ENCODE measurements around the gene CHRNA1. TPM values are rescaled to one million over a fixed set of nuclear protein-coding genes. Genes with fewer than 3 reads are reported as not detected.

Gene CHRNA1
- total and polyA plus RNA-seq, 12 donors: 0.37 TPM; not detected in 11

GRCh38 chr2:174796319-174796771 is 32.1 kb upstream of the CHRNA1 start:
- TF ChIP-seq, protein P1, sequence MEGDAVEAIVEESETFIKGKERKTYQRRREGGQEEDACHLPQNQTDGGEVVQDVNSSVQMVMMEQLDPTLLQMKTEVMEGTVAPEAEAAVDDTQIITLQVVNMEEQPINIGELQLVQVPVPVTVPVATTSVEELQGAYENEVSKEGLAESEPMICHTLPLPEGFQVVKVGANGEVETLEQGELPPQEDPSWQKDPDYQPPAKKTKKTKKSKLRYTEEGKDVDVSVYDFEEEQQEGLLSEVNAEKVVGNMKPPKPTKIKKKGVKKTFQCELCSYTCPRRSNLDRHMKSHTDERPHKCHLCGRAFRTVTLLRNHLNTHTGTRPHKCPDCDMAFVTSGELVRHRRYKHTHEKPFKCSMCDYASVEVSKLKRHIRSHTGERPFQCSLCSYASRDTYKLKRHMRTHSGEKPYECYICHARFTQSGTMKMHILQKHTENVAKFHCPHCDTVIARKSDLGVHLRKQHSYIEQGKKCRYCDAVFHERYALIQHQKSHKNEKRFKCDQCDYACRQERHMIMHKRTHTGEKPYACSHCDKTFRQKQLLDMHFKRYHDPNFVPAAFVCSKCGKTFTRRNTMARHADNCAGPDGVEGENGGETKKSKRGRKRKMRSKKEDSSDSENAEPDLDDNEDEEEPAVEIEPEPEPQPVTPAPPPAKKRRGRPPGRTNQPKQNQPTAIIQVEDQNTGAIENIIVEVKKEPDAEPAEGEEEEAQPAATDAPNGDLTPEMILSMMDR (IDR thresholded peaks at IDR 0.05): no peak
- no peak for TF ChIP-seq POLR2A (IDR thresholded peaks at IDR 0.05)
- H3K27ac ChIP-seq: no peak overlapping the region

GRCh38 chr2:174794851-174795374 is 30.6 kb upstream of the CHRNA1 start:
- TF ChIP-seq, protein P1 (IDR thresholded peaks at IDR 0.05): no peak
- no peak for TF ChIP-seq POLR2A (IDR thresholded peaks at IDR 0.05)
- WGBS, 4 donors: 76 to 80% (median 80%) methylated on average over 3 of the region's 3 CpGs
- H3K4me3 ChIP-seq: no peak overlapping the region
- H3K27me3 ChIP-seq: no peaks in the 10 kb centered on the region
- no peaks in the 10 kb centered on the region for H3K36me3 ChIP-seq (replicated peaks in 1 of 2)
- H3K9me3 ChIP-seq (replicated peaks in 1 of 3): no peaks in the 10 kb centered on the region
- no peak for DNase-seq
- no peak overlapping the region for H3K27ac ChIP-seq
- intact Hi-C loops (cut with DNase I): no loop called here
- no peaks in the 10 kb centered on the region for H3K4me1 ChIP-seq (replicated peaks in 1 of 2)

More at GRCh38 chr2:174796319-174796771, 32.1 kb upstream of the CHRNA1 start:
- Histone ChIP-seq H3K27me3 (no peaks in the 10 kb centered on the region), H3K4me3 (no peak overlapping the region), H3K4me1 (replicated peaks in 1 of 2) (no peaks in the 10 kb centered on the region), H3K36me3 (replicated peaks in 1 of 2) (no peaks in the 10 kb centered on the region), H3K9me3 (replicated peaks in 1 of 3) (no peaks in the 10 kb centered on the region)
- intact Hi-C loops (cut with DNase I): no loop called here
- no peak for DNase-seq

GRCh38 chr2:174792309-174793025 is 28.2 kb upstream of the CHRNA1 start:
- TF ChIP-seq, protein P1 (IDR thresholded peaks at IDR 0.05): no peak
- TF ChIP-seq POLR2A (IDR thresholded peaks at IDR 0.05): no peak
- Histone ChIP-seq H3K36me3 (replicated peaks in 1 of 2) (no peaks in the 10 kb centered on the region), H3K4me1 (replicated peaks in 1 of 2) (no peaks in the 10 kb centered on the region), H3K27me3 (no peaks in the 10 kb centered on the region), H3K4me3 (no peak overlapping the region), H3K9me3 (replicated peaks in 1 of 3) (no peaks in the 10 kb centered on the region), H3K27ac (no peak overlapping the region)
- intact Hi-C loops (cut with DNase I): no loop called here
- no peak for DNase-seq
- 75 to 88% (median 82%) methylated on average over 7 of the region's 7 CpGs for WGBS, 4 donors

- Histone ChIP-seq H3K4me1 (replicated peaks in 1 of 2) (no peaks in the 10 kb centered on the region), H3K27me3 (no peaks in the 10 kb centered on the region), H3K9me3 (replicated peaks in 1 of 3) (no peaks in the 10 kb centered on the region), H3K36me3 (replicated peaks in 1 of 2) (no peaks in the 10 kb centered on the region), H3K4me3 (no peak overlapping the region), H3K27ac (no peak overlapping the region)
- TF ChIP-seq POLR2A (IDR thresholded peaks at IDR 0.05): no peak
- no peak for DNase-seq
- 76 to 85% (median 82%) methylated on average over 5 to 7 of the region's 7 CpGs for WGBS, 4 donors
- intact Hi-C loops (cut with DNase I): no loop called here
Observed at GRCh38 chr2:174791746-174792280, 27.5 kb upstream of the CHRNA1 start.

All from adrenal gland (tissue), 12 donors.